Measurements from ENCODE around the gene DLGAP1.

The DLGAP1 gene

GRCh38 chr18:4267641-4268040 lies 187.5 kb downstream of the DLGAP1 start:
- Histone ChIP-seq H3K36me3 (ENCODE audit: low read length) (no peaks in the 10 kb centered on the region), H3K9me3 (ENCODE audit: insufficient read depth, low read length) (no peaks in the 10 kb centered on the region), H3F3A (ENCODE audit: insufficient read depth) (no peaks in the 10 kb centered on the region), H3K4me2 (ENCODE audit: low read depth, low read length, poor library complexity, severe bottlenecking) (no peak overlapping the region), H2AFZ (ENCODE audit: low read depth, low read length, severe bottlenecking) (no peak overlapping the region), H3K27ac (ENCODE audit: low read depth, low read length) (no peak overlapping the region), H3K4me3 (ENCODE audit: insufficient read depth, low read length, poor library complexity, severe bottlenecking) (no peak overlapping the region), H3K9me2 (replicated peaks; ENCODE audit: insufficient read depth, low read length) (no peaks in the 10 kb centered on the region), H4K20me1 (ENCODE audit: low read depth, low read length) (no peaks in the 10 kb centered on the region), H3K9ac (ENCODE audit: low read length) (no peak overlapping the region), H3K79me2 (ENCODE audit: insufficient read depth, low read length) (no peaks in the 10 kb centered on the region), H3K27me3 (ENCODE audit: low read length) (no peaks in the 10 kb centered on the region)
- TF ChIP-seq, protein P1, sequence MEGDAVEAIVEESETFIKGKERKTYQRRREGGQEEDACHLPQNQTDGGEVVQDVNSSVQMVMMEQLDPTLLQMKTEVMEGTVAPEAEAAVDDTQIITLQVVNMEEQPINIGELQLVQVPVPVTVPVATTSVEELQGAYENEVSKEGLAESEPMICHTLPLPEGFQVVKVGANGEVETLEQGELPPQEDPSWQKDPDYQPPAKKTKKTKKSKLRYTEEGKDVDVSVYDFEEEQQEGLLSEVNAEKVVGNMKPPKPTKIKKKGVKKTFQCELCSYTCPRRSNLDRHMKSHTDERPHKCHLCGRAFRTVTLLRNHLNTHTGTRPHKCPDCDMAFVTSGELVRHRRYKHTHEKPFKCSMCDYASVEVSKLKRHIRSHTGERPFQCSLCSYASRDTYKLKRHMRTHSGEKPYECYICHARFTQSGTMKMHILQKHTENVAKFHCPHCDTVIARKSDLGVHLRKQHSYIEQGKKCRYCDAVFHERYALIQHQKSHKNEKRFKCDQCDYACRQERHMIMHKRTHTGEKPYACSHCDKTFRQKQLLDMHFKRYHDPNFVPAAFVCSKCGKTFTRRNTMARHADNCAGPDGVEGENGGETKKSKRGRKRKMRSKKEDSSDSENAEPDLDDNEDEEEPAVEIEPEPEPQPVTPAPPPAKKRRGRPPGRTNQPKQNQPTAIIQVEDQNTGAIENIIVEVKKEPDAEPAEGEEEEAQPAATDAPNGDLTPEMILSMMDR (IDR thresholded peaks at IDR 0.05; ENCODE audit: insufficient read depth, low read length, poor library complexity, severe bottlenecking) = no peak
- no peak for TF ChIP-seq EZH2phosphoT487 (conservative IDR thresholded peaks at IDR 0.05; ENCODE audit: low read length)

GRCh38 chr18:4264347-4264791 lies 190.7 kb downstream of the DLGAP1 start:
- Histone ChIP-seq H3K9me3 (ENCODE audit: insufficient read depth, low read length) (no peaks in the 10 kb centered on the region), H3K4me3 (ENCODE audit: insufficient read depth, low read length, poor library complexity, severe bottlenecking) (no peak overlapping the region), H3K27me3 (ENCODE audit: low read length) (no peaks in the 10 kb centered on the region), H3K9me2 (replicated peaks; ENCODE audit: insufficient read depth, low read length) (no peaks in the 10 kb centered on the region), H3F3A (ENCODE audit: insufficient read depth) (no peaks in the 10 kb centered on the region), H3K79me2 (ENCODE audit: insufficient read depth, low read length) (no peaks in the 10 kb centered on the region), H3K36me3 (ENCODE audit: low read length) (no peaks in the 10 kb centered on the region), H3K27ac (ENCODE audit: low read depth, low read length) (no peak overlapping the region), H3K4me2 (ENCODE audit: low read depth, low read length, poor library complexity, severe bottlenecking) (no peak overlapping the region), H3K9ac (ENCODE audit: low read length) (no peak overlapping the region), H2AFZ (ENCODE audit: low read depth, low read length, severe bottlenecking) (no peak overlapping the region), H4K20me1 (ENCODE audit: low read depth, low read length) (no peaks in the 10 kb centered on the region)
- no peak for TF ChIP-seq EZH2phosphoT487 (conservative IDR thresholded peaks at IDR 0.05; ENCODE audit: low read length)
- TF ChIP-seq, protein P1 (IDR thresholded peaks at IDR 0.05; ENCODE audit: insufficient read depth, low read length, poor library complexity, severe bottlenecking) = no peak

- H3K27me3 ChIP-seq (ENCODE audit: low read length) = no peaks in the 10 kb centered on the region
- H3K79me2 ChIP-seq (ENCODE audit: insufficient read depth, low read length) = no peaks in the 10 kb centered on the region
- no peaks in the 10 kb centered on the region for H4K20me1 ChIP-seq (ENCODE audit: low read depth, low read length)
- H3K9me3 ChIP-seq (ENCODE audit: insufficient read depth, low read length) = no peaks in the 10 kb centered on the region
- no peak overlapping the region for H2AFZ ChIP-seq (ENCODE audit: low read depth, low read length, severe bottlenecking)
- no peak overlapping the region for H3K9ac ChIP-seq (ENCODE audit: low read length)
- no peaks in the 10 kb centered on the region for H3F3A ChIP-seq (ENCODE audit: insufficient read depth)
- H3K4me2 ChIP-seq (ENCODE audit: low read depth, low read length, poor library complexity, severe bottlenecking) = no peak overlapping the region
- H3K36me3 ChIP-seq (ENCODE audit: low read length) = no peaks in the 10 kb centered on the region
- H3K9me2 ChIP-seq (replicated peaks; ENCODE audit: insufficient read depth, low read length) = no peaks in the 10 kb centered on the region
- no peak overlapping the region for H3K4me3 ChIP-seq (ENCODE audit: insufficient read depth, low read length, poor library complexity, severe bottlenecking)
- TF ChIP-seq, protein P1 (IDR thresholded peaks at IDR 0.05; ENCODE audit: insufficient read depth, low read length, poor library complexity, severe bottlenecking) = no peak
- no peak for TF ChIP-seq EZH2phosphoT487 (conservative IDR thresholded peaks at IDR 0.05; ENCODE audit: low read length)
- no peak overlapping the region for H3K27ac ChIP-seq (ENCODE audit: low read depth, low read length)
Measured at GRCh38 chr18:4260107-4260506, 195.0 kb downstream of the DLGAP1 start.
